ENCODE measurements around the gene SEC31A. TPM values are rescaled to one million over a fixed set of nuclear protein-coding genes. Genes with fewer than 3 reads are reported as not detected.

The SEC31A gene
- total RNA-seq, 1 experiment from 2014 or later: 137 TPM

GRCh38 chr4:82780752-82781231 is 110.2 kb downstream of the SEC31A start:
- ChIA-PET POLR2A (interaction anchor here (0.9 kb wide), 1 partner anchor 19 kb away, joined by 3 read pairs; no protein-coding TSS in a partner anchor), CTCF (interaction anchor here (0.6 to 0.7 kb wide), 2 partner anchors 17 to 226 kb away, joined by 3 to 4 read pairs; partner anchors contain the start of gene SCD5)
- Mint-ChIP-seq H3K4me3 (no peak overlapping the region), H3K27ac (no peak overlapping the region), H3K9me3 (no peaks in the 10 kb centered on the region), H3K27me3 (ENCODE audit: low read depth) (peaks cover 72% of the 10 kb centered on the region), H3K36me3 (no peaks in the 10 kb centered on the region; the same call in 1 of the 2 replicates), H3K4me1 (peaks cover 47% of the 10 kb centered on the region)
- DNase-seq (ENCODE audit: low spot score) (peak; percentile 25), ATAC-seq (peak; percentile 53)
- TF ChIP-seq ZNF281 (CRISPR knock-in tag; IDR thresholded peaks at IDR 0.05): no peak
- no peak for TF ChIP-seq ZNF317 (CRISPR knock-in tag; IDR thresholded peaks at IDR 0.05; ENCODE audit: borderline replicate concordance, low read depth)
- TF ChIP-seq ZNF396 (CRISPR knock-in tag; IDR thresholded peaks at IDR 0.05; ENCODE audit: borderline replicate concordance): no peak
- TF ChIP-seq ATF3 (CRISPR knock-in tag; conservative IDR thresholded peaks at IDR 0.05): no peak
- TF ChIP-seq AR (CRISPR knock-in tag; IDR thresholded peaks at IDR 0.05): no peak
- TF ChIP-seq GRHL2 (CRISPR knock-in tag; IDR thresholded peaks at IDR 0.05; ENCODE audit: insufficient replicate concordance, severe bottlenecking): no peak
- TF ChIP-seq IRF2 (CRISPR knock-in tag; IDR thresholded peaks at IDR 0.05; ENCODE audit: borderline replicate concordance, low read depth): no peak
- peak; percentile 89 for TF ChIP-seq ZNF423 (CRISPR knock-in tag; IDR thresholded peaks at IDR 0.05)

GRCh38 chr4:82780170-82780751 is 110.7 kb downstream of the SEC31A start:
- DNase-seq (ENCODE audit: low spot score) (no peak), ATAC-seq (no peak)
- peaks cover 42% of the 10 kb centered on the region for H3K4me1 Mint-ChIP-seq
- ChIA-PET CTCF (interaction anchor here (0.6 kb wide), 1 partner anchor 227 kb away, joined by 4 read pairs; no protein-coding TSS in a partner anchor), POLR2A (interaction anchor here (0.9 kb wide), 1 partner anchor 20 kb away, joined by 3 read pairs; no protein-coding TSS in a partner anchor)
- no peaks in the 10 kb centered on the region for H3K9me3 Mint-ChIP-seq
- H3K27me3 Mint-ChIP-seq (ENCODE audit: low read depth): peaks cover 70% of the 10 kb centered on the region
- no peak overlapping the region for H3K27ac Mint-ChIP-seq
- no peak overlapping the region for H3K4me3 Mint-ChIP-seq
- no peaks in the 10 kb centered on the region; the same call in 1 of the 2 replicates for H3K36me3 Mint-ChIP-seq
- TF ChIP-seq CREM (CRISPR knock-in tag; IDR thresholded peaks at IDR 0.05) (no peak), ATF1 (CRISPR knock-in tag; IDR thresholded peaks at IDR 0.05) (no peak), ATF6 (CRISPR knock-in tag; IDR thresholded peaks at IDR 0.05) (no peak), ZNF512 (CRISPR knock-in tag; IDR thresholded peaks at IDR 0.05; ENCODE audit: borderline replicate concordance) (no peak), GTF2I (CRISPR knock-in tag; conservative IDR thresholded peaks at IDR 0.05) (no peak), ZNF281 (CRISPR knock-in tag; IDR thresholded peaks at IDR 0.05) (no peak), KAT7 (CRISPR knock-in tag; IDR thresholded peaks at IDR 0.05; ENCODE audit: borderline replicate concordance) (no peak), TCF7 (CRISPR knock-in tag; IDR thresholded peaks at IDR 0.05; ENCODE audit: low read depth) (no peak), SP1 (CRISPR knock-in tag; conservative IDR thresholded peaks at IDR 0.05) (no peak), TP53 (CRISPR knock-in tag; IDR thresholded peaks at IDR 0.05) (no peak), HMGXB4 (CRISPR knock-in tag; IDR thresholded peaks at IDR 0.05) (no peak), SMAD4 (CRISPR knock-in tag; IDR thresholded peaks at IDR 0.05) (no peak)
